Stimulated activated CD4-positive, alpha-beta T cell treated with anti-CD3 and anti-CD28 coated beads, Interleukin-1b, Interleukin-23, amount 100 ng/mL, for 24 hours (primary cell): ENCODE data around the gene TRMT11.
"Not testable (repeated sequence)": the region's sequence is repeated elsewhere in the genome, so short reads cannot be mapped to it uniquely, and the experiment has no call there.

Source experiments
- DNase-seq, 4 experiments: peaks; one replicate each; pipeline ENCODE4 v3.0.0-alpha.2; 2020; ENCODE audit warnings: low read depth in 4 of 4, low spot score in 1 of 4

TRMT11 gene

DNA sequence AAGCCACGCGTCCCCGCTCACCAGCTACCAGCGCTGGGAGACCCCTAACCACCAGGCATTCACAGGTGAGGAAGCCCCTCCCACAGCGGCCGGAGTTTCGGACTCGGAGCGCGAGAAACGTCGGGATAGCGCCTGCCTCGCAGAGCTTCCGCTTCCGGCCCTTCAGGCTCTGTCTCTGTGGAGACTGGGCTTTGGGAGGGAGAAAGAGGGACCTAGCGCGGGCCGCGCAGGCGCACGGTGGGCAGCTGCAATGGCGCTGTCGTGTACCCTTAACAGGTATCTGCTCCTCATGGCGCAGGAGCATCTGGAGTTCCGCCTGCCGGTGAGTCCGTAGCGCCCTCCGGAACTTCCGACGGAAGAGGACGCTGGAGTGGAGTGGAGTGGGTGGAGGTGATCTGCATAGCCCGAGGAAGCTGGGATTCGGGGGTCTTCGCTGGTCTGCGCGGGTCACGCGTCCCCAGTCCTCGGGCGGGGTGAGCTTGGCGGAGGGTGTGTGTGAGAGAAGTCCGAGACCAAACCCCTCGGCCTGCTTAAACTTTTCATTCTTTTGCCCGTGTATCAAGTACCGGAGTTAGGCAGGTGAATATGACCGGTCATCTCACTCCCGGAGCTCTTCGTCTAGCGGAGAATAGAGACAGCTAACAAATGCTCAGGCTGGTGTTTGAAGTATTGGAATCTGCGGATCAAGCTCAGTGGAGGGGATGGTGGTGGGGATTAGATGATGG lies at the start of gene TRMT11:
TSS of gene TRMT11 (plus strand) at position 240 of the 725 bp plus-strand sequence. CDS start at position 251, 11 bp downstream.
- peak; percentile 53 to 75 (median 64) for DNase-seq

DNA sequence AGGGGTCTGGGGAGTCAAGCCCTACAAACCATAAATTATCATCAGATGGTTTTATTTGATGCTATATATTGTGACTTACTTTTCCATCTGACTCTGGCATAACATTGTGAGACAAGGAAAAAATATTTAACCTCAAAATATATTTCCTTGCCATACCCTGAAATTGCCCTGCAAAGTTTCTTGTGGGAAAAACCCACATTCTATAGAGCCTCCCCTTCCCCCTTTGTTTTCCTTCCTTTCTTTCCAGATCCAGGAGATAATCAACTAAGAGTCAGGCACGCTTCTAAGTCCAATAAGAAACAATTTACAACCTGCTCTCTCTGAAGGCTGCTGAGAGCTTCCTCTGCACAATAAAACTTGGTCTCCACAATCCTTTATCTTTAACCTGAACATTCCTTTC lies 47.3 kb upstream of the TRMT11 start:
- no peak for DNase-seq

DNA sequence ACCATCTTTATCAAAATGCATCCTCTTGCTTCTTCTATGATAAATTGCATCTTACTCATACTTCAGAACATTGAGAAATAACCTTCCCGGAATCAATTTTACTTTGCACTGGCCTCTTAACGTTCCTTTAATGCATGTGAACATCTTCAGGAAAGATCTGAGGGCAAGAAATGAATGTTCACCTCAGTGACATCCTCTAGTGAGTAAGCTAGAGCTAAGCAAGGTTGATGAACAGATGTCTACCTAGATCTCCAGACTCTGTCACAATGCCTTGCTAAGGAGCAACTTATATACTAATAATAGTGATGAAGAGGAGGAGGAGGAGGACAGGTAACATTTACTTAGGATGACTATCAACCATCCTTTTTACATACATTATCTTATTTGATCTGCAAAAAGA lies 46.5 kb upstream of the TRMT11 start:
- DNase-seq: no peak

DNA sequence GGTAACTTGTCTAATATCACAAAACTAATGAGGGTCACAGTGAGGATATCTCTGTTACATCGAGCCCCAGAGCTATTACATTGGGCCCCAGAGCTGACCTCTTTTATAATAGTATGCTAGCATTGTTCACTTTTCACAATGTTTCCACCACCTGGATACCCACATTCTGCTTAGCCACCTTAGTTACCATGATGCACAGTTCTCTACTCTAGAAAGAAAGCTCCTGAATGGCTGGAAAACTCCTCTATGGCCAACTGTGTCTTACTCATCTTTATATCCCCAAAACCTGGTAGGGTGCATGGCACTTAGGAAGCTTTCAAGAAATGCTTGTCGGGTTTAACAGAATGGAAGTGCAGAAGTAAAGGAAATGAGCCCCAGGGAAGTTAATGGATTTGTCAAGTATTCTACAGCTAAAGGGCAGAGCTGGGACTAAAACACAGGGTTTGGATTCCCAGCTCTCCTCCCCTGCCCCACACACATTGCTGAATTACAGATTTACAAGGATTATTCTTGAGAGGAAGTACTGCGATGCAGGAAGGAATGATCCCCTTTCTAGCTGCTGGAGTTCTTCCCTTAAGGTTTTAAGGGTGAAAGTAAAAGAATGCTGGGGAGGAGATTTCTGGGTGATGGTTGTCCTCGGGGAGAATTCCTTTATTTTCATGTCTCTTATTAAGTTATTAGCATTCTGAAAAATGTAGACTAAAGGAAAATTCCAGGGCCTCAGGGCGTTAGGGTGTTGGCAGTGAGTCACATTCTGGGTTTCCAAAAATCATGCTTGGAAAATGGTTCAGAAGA lies 45.9 kb upstream of the TRMT11 start:
- DNase-seq: no peak

DNA sequence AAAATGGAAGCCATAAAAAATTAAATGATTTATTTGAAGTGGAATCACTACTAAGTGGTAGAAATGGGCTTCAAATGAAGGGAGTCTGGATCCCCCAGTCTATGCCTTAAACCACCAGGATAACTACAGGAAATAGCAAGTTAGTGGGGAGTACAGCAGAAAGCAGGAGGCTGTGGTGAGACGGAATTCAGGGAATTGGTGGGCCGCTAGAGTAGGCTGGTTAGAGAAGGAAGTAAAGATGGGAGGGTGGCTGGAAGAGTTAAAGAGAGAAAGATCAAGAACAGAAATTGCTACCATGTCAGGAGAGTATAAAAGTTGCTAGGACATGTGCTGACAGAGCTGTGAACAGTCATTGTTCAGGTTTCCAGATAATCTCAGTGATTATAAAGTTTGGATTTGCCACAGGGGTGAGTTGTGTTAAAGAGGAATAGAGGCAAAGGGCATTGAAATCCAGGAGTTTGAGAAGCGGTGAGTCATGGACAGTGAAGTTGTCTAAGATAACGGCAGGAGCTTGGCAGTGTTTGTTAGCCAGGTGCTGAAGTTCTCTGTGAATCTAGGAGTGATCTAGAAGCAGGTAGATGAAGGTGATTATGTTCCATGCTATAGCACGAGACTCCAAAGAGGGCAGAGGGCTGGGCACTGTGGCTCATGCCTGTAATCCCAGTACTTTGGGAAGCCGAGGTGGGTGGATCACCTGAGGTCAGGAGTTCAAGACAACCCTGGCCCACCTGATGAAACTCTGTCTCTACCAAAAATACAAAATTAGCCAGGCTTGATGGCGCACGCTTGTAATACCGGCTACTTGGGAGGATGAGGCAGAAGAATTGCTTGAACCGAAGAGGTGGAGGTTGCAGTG lies 43.4 kb upstream of the TRMT11 start:
- DNase-seq: no peak

DNA sequence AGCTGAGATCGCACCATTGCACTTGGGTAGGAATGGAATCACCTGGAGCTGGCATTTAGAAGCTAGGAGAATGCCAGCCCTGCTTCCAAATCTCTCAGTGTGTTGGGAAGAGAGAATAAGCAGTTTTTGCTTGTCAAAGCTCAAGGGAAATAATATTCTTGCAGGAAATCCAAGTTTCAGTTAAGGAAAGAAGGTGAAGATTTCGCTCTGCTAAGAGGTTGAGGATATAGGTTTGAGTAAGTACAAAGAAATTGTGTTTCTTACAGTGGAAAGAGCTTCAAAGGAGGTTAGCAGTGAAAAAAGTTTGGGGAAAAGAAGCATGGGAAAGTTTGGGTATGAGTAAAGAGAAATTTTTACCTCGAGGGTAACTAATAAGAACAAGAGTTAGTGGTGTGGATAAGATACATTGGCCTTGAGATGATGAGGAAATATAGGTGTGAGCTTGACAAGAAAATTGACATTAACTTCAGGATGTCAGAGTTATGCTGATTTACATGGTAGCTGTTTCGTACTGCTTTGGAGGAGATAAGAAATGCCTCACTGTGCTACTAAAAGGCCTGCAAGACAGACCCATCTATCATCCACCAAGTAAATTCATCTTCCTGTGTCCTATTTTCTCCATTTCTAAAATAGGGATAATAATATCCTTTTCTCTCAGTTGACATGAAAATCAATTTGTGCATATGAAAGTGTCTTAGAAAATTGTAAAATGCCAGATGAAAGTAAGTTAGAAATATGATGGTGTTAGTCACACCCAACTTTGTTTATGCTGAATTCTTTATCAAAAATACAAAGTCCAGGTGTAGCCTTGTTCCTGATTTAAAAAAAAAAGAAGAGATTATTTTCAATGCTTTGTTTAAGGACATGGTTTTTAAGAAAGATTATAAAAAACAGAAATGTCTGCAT lies 42.6 kb upstream of the TRMT11 start:
- DNase-seq: no peak

DNA sequence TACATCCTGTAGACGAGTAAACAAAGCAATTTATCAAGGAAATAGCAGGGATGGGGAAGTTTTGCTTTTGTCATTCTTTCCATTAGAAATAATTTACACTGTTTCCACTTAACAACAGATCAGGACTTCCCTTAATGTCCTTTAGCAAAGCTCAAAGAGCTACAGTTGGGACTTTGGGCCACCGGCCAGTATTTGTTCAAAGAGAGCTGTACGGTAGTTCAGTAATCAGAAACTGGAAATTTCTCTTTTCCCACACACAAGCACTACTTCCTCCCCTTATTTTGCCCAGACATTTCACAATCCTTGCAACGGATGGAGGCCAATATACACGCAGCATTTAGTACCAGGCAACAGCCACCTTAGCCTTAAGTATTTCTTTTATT lies 41.9 kb upstream of the TRMT11 start:
- no peak for DNase-seq

DNA sequence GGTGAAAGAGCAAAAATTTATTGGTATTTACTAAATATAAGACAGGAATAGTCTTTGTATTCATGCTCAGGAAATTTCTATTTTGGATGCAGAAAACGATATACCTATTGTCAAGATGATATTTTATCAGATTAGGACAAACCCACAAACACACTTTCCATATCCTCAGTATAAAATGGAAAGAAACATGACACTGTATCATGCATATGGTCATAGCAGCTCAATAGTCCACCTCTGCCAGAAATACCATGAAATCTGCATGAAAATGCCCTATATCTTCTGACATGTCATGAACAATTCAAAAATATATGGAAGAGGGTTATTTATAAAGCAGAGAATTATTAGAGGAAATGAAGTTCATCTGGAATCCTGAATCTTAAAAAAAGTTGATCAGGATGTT lies 41.4 kb upstream of the TRMT11 start:
- no peak for DNase-seq

DNA sequence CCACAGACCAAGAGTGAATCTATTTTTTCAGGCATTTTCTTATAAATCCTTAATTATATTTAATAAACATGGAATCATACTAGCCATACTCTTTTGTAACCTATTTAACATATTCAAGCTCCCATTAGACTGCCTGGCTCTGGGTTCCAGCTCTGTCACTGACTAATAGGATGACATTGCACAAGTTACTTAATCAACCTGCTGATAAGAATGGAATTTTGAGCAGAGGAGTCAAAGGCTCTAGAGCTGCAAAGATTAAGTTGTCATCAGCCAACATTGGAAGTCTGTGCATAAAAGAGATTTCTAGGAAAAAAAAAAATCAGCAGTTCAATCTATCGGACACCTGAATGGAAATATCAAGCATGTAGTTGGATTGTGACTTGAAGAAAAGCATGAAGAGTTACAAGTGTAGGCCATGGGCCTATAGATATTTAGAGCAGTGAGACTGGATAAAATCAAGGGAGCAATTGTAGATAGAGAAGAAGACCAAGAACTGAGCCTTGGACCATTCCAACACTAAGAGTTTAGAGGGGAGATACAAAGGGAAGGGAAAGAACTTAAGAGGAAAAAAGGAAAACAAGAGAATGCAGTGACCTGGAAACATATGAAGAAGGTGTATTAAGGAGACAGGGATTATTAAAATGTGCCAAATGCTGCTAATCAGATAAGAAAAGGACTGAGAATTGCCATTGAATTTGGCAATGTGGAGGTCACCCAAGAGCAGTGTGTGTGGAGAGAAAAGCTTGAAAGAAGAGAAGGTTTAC lies 40.8 kb upstream of the TRMT11 start:
- no peak for DNase-seq

DNA sequence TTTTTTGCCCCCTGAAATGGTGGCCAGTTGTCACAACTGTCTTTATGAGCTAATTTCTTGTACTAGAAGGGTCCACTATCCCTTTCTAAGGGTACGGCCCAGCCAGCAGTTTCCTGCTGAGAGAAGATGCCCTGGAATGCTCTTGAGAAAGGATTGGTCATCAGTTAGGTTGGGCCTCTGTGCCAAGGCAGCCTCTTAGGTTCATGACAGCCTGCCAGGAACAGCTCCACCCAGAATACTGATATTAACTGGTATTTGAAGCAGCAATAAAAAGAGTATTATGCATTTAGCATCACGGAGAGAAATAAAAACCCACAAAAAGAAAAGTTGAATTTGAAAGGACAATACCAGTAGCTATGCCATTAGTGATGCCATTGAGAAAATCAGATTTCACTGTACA lies 38.7 kb upstream of the TRMT11 start:
- DNase-seq: no peak

DNA sequence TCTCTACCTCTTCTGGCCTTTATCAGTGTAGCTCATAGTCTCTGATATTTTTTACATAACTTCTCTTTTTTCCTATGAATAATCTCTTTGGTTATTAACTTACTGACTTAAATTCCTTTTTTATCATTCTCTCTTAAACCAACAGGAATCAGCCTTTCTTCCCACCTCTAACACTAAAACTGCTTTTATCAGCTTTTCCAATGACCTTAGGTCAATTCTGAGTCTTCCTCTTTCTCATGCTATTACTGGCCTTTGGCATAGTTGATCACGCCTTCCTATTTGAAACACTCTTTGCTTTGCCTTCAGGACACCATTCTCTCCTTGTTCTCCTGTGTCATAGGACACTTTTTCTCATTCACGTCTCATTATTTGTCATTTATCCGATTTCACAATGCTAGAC lies 37.9 kb upstream of the TRMT11 start:
- no peak for DNase-seq

DNA sequence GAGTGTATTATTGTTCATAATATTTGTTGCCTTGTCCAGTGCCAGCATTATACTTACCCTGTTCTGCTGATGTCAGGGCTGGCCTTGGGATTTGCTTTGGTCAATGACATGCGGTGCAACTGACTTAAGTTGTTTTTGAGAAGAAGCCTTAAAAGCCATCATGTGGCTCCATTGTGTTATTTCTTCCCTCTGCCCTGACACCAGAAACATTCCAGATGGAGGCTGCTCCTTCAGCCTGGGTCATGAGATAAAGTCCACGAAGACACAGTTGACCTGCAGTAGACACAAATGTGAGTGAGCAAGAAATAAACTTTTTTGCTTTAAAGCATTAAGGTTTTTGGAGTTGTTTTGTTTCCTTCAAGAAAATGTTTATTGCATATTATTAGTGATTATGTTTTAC lies 37.3 kb upstream of the TRMT11 start:
- DNase-seq: no peak

DNA sequence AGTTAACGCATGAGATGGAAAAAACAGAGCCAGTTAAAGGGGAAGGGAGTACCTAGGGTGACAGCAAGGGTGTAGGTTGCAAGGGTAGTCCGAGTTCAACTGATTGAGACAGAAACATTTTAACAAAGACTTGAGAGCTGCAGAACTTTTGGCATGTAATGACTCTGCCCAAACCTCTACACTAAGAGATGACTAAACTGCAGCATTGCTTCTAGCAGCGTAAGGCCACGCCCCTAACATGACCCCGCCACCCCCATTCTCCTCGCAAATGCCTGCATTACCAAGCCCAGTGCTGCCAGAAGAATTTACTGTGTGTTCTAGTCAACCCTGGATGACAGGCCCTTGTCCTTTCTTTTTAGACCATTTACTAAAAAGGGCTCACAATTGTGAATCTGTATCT lies 36.0 kb upstream of the TRMT11 start:
- no peak for DNase-seq

DNA sequence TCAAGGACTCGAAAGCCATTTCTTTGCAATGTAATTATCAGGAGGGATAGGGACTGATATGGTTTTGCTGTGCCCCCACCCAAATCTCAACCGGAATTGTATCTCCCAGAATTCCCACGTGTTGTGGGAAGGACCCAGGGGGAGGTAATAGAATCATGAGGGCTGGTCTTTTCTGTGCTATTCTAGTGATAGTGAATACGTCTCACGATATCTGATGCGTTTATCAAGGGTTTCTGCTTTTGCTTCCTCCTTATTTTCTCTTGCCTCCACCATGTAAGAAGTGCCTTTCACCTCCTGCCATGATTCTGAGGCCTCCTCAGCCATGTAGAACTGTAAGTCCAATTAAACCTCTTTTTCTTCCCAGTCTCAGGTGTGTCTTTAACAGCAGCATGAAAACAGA lies 35.6 kb upstream of the TRMT11 start:
- not testable (repeated sequence) for DNase-seq

DNA sequence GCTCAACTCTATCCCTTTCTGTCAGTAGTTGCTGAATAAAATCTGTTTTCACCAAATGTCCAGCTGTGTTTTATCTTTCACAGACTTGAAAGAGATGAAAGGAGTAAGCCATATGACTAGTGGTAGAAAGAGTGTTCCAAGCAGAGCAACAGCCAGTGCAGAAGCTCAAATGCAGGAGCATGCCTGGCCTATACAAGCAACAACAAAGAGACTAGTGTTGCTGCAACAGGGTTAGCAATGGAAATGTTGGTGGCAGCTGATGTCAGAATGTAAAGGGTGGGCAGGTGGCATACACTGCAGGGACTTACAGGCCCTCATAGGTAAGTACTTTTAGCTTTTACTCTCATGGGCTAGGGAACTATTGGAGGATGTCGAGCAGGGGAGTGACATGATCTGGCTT lies 35.0 kb upstream of the TRMT11 start:
- DNase-seq: no peak

DNA sequence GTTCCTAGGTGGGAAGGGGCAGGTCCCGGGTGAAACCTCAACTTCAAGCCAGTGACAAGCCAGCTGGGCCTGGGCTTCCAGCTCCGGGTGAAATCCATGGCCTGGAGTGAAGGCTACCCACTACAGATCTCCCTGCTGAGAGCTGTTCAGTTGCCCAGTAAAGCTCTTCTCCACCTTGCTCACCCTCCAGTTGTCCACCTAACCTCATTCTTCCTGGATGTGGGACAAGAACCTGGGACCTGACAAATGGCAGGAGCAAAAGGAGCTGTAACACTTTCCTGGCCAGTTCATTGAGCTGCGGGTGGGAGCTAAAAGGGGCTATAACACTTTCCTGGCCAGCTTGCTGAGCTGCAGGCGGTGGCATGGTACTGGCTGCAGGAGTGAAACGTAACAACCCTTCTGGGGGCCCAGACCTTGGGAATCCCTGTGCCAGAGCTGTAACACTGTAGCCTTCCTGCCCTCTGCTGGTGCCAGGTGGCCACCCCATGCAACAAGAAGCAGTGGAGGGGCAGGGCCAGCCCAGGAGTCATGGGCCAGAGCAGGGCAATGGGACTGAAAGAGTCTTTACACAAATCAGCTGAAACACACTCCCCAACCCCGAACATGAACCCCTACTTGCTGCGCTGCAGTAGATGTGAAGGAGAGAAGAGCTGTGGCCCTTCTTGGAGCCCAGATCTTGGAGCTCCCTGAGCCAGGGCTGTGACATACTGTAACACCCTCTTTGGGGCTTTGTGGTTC lies 33.4 kb upstream of the TRMT11 start:
- no peak for DNase-seq

DNA sequence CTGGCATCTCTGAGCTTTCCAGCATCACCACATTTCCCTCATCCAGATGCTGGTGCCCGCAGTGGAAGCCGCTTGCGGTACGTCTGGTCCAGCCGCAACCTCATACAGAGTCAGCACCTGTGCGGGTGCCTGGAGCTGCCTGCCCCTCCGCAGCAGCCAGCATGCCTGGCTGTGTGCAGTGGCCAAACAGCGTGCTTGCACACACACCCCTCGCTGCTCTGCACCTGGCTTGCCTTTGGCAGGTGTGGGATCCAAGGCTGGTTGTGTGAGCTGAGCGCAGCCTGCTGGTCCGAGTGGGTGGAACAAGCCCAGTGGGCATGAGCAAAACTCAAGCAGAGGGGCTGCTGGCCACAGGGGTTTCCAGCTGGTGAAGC lies 32.9 kb upstream of the TRMT11 start:
- DNase-seq: no peak

DNA sequence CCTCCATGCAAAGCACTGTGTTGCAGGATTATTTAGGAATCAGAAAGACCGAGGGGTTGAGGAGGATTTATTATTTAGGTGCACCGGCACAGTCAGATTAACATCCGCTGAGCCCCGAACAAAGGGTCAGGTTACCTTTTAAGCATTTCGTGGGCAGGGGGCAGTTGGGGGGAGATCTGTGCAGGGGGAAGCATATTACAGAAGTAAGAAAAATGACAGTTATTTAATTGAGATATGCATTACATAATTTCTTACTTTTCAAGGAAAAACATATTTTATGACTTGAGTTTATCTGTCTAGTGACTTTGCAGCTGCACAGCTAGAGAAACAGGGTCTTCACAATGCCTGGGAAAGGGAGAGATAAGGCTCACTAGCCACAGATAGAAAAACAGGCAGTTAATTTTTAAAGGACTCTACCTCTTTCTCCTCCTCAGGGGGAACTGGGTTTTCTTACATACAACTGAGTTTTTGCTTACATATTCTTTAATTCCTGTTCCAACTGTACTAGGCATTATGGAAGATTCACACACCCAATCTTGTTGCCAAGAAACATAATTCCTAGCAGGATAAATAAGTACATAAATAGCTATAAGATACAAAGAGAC lies 31.5 kb upstream of the TRMT11 start:
- DNase-seq: no peak

DNA sequence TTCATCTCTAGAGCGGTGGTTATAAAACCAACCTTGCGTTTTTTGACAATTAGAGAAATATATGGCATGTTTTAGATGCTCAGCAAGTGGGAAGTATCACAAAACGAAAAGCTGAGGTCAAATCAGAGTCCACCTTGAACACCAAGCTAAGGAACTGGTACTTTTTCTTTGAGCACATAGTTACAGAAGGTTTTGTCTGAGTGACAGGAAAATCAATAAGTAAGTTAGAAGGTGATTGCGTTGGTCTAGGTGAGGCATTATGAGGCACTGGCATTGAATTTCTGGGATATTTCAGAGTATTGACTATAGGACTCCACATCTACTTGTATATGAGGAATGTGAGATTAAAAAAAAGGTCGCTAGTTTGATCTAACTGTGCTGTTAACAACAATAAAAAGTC lies 30.4 kb upstream of the TRMT11 start:
- no peak for DNase-seq
